ACC112 (cell line): ENCODE data around the gene FAM131B.
A peak's percentile ranks its signal among the peaks of the same experiment; 100 is the strongest.

Source experiments
- H2AFZ ChIP-seq: fragments of 200-600 bp; sonication (generic); one replicate; pipeline ENCODE4 v1.6.0; 2017; ENCODE audit warnings: antibody characterized with exemption, low read length; ENCODE audit not compliant: unreplicated experiment
- H3K27ac ChIP-seq: fragments of 200-600 bp; sonication (generic); 2 replicates; pipeline ENCODE4 v1.5.1; 2014; ENCODE audit warnings: low read depth, mild to moderate bottlenecking, antibody characterized with exemption, low read length, moderate library complexity
- H3K27me3 ChIP-seq: fragments of 200-600 bp; sonication (generic); 2 replicates; pipeline ENCODE4 v1.6.1; 2014; ENCODE audit warnings: mild to moderate bottlenecking, antibody characterized with exemption, low read length, moderate library complexity, mixed read lengths; ENCODE audit not compliant: insufficient read depth
- H3K36me3 ChIP-seq: fragments of 200-600 bp; sonication (generic); 2 replicates; pipeline ENCODE4 v1.6.1; 2016; ENCODE audit warnings: mild to moderate bottlenecking, antibody characterized with exemption, low read length, moderate library complexity, mixed read lengths; ENCODE audit not compliant: insufficient read depth
- H3K4me1 ChIP-seq: fragments of 200-600 bp; sonication (generic); one replicate; pipeline ENCODE4 v1.6.1; 2016; ENCODE audit warnings: low read length, mixed read lengths; ENCODE audit not compliant: insufficient read depth, unreplicated experiment, control insufficient read depth
- H3K4me3 ChIP-seq: fragments of 200-600 bp; sonication (generic); 2 replicates; pipeline ENCODE4 v1.5.1; 2014; ENCODE audit warnings: mild to moderate bottlenecking, low read depth, low read length
- H3K79me2 ChIP-seq: fragments of 200-600 bp; sonication (generic); one replicate; pipeline ENCODE4 v1.6.0; 2016; ENCODE audit warnings: low read length; ENCODE audit not compliant: control insufficient read depth, unreplicated experiment, insufficient read depth

Gene FAM131B

GRCh38 chr7:143368387-143368786 lies 5.9 kb upstream of the FAM131B start:
- H2AFZ ChIP-seq = no peak overlapping the region
- H3K27me3 ChIP-seq = peaks cover 25% of the 10 kb centered on the region
- no peak overlapping the region for H3K27ac ChIP-seq
- no peak overlapping the region for H3K4me3 ChIP-seq
- H3K36me3 ChIP-seq = no peaks in the 10 kb centered on the region
- H3K4me1 ChIP-seq = peaks cover 9% of the 10 kb centered on the region
- H3K79me2 ChIP-seq = no peaks in the 10 kb centered on the region

GRCh38 chr7:143367972-143368371 lies 5.5 kb upstream of the FAM131B start:
- Histone ChIP-seq H3K27me3 (peaks cover 29% of the 10 kb centered on the region), H2AFZ (no peak overlapping the region), H3K4me1 (peaks cover 9% of the 10 kb centered on the region), H3K4me3 (no peak overlapping the region), H3K27ac (no peak overlapping the region), H3K36me3 (no peaks in the 10 kb centered on the region), H3K79me2 (no peaks in the 10 kb centered on the region)

GRCh38 chr7:143363016-143363937 lies 764 bp upstream of the FAM131B start:
- no peaks in the 10 kb centered on the region for H3K36me3 ChIP-seq
- H3K79me2 ChIP-seq = no peaks in the 10 kb centered on the region
- H3K4me1 ChIP-seq = no peaks in the 10 kb centered on the region
- no peak overlapping the region for H2AFZ ChIP-seq
- no peak overlapping the region for H3K27ac ChIP-seq
- H3K27me3 ChIP-seq = peaks cover 65% of the 10 kb centered on the region
- peak overlapping the region; percentile 54 for H3K4me3 ChIP-seq

- H3K27me3 ChIP-seq = peaks cover 62% of the 10 kb centered on the region
- H3K4me3 ChIP-seq = peak overlapping the region; percentile 85
- no peaks in the 10 kb centered on the region for H3K4me1 ChIP-seq
- peak overlapping the region; percentile 91 for H2AFZ ChIP-seq
- no peak overlapping the region for H3K27ac ChIP-seq
- no peaks in the 10 kb centered on the region for H3K79me2 ChIP-seq
- H3K36me3 ChIP-seq = no peaks in the 10 kb centered on the region
Measured at GRCh38 chr7:143361552-143362130, 872 bp downstream of the FAM131B start.

GRCh38 chr7:143360788-143361551 lies 1.5 kb downstream of the FAM131B start:
- no peak overlapping the region for H2AFZ ChIP-seq
- H3K4me3 ChIP-seq = no peak overlapping the region; the same call in 1 of the 2 replicates
- H3K27me3 ChIP-seq = peaks cover 60% of the 10 kb centered on the region

GRCh38 chr7:143359771-143360353 lies 2.7 kb downstream of the FAM131B start:
- H3K27ac ChIP-seq = no peak overlapping the region
- H3K79me2 ChIP-seq = no peaks in the 10 kb centered on the region
- H3K36me3 ChIP-seq = no peaks in the 10 kb centered on the region
- H3K4me1 ChIP-seq = no peaks in the 10 kb centered on the region
- H3K27me3 ChIP-seq = peaks cover 54% of the 10 kb centered on the region
- H2AFZ ChIP-seq = no peak overlapping the region
- H3K4me3 ChIP-seq = no peak overlapping the region

More at GRCh38 chr7:143360788-143361551, 1.5 kb downstream of the FAM131B start:
- no peaks in the 10 kb centered on the region for H3K4me1 ChIP-seq
- H3K79me2 ChIP-seq = no peaks in the 10 kb centered on the region
- no peaks in the 10 kb centered on the region for H3K36me3 ChIP-seq
- H3K27ac ChIP-seq = no peak overlapping the region

- Histone ChIP-seq H3K79me2 (no peaks in the 10 kb centered on the region), H3K27ac (no peak overlapping the region), H2AFZ (no peak overlapping the region), H3K4me1 (no peaks in the 10 kb centered on the region), H3K36me3 (no peaks in the 10 kb centered on the region), H3K4me3 (no peak overlapping the region), H3K27me3 (peaks cover 42% of the 10 kb centered on the region)
Measured at GRCh38 chr7:143358626-143359025, 3.9 kb downstream of the FAM131B start.

GRCh38 chr7:143356414-143357050 lies 6.0 kb downstream of the FAM131B start:
- Histone ChIP-seq H3K79me2 (no peaks in the 10 kb centered on the region), H2AFZ (no peak overlapping the region), H3K27me3 (peaks cover 23% of the 10 kb centered on the region), H3K36me3 (no peaks in the 10 kb centered on the region), H3K27ac (no peak overlapping the region), H3K4me3 (no peak overlapping the region), H3K4me1 (no peaks in the 10 kb centered on the region)

- H3K36me3 ChIP-seq = no peaks in the 10 kb centered on the region
- H2AFZ ChIP-seq = no peak overlapping the region
- H3K4me1 ChIP-seq = no peaks in the 10 kb centered on the region
- H3K79me2 ChIP-seq = no peaks in the 10 kb centered on the region
- H3K4me3 ChIP-seq = no peak overlapping the region
- peaks cover 15% of the 10 kb centered on the region for H3K27me3 ChIP-seq
- H3K27ac ChIP-seq = no peak overlapping the region
Measured at GRCh38 chr7:143355450-143356385, 6.8 kb downstream of the FAM131B start.
